Common myeloid progenitor, CD34-positive (primary cell): ENCODE measurements around the gene ABHD5.
"Not testable (repeated sequence)": the region's sequence is repeated elsewhere in the genome, so short reads cannot be mapped to it uniquely, and the experiment has no call there.

Source experiments
- CTCF ChIA-PET: fragments of 350-600 bp; sonication (Branson Sonifier 250); formaldehyde crosslinking; loops from one replicate; lab custom pipeline; 2021; ENCODE audit warnings: antibody characterized with exemption; lab: Charles Lee
- POLR2A ChIA-PET: fragments of 350-600 bp; sonication (Branson Sonifier 250); formaldehyde crosslinking; loops from one replicate; lab custom pipeline; 2021; ENCODE audit warnings: antibody characterized with exemption; lab: Charles Lee
- DNase-seq, 3 donors: peaks; one replicate each; pipeline versions ENCODE4 v3.0.0 to v3.0.0-alpha.2; 2013
- H3K27ac ChIP-seq, 2 experiments: 1 replicate in 1 of 2; 2 replicates in 1 of 2; pipeline ENCODE4 v1.7.0; 2013; ENCODE audit warnings: inconsistent platforms in 2 of 2, low read length in 2 of 2, mild to moderate bottlenecking in 2 of 2, low read depth in 1 of 2, moderate library complexity in 1 of 2; ENCODE audit not compliant: severe bottlenecking in 2 of 2, insufficient read depth in 1 of 2, poor library complexity in 1 of 2
- H3K27me3 ChIP-seq, 5 experiments: replicated peaks in 2 of 5; 1 replicate in 3 of 5; 2 replicates in 2 of 5; pipeline versions ENCODE4 v1.6.1 to v1.7.0; 2013; ENCODE audit warnings: low read length in 4 of 5, mild to moderate bottlenecking in 2 of 5, moderate library complexity in 2 of 5, inconsistent platforms in 1 of 5; ENCODE audit not compliant: insufficient read depth in 5 of 5, control insufficient read depth in 4 of 5
- H3K36me3 ChIP-seq, 4 experiments: 1 replicate in 2 of 4; 2 replicates in 2 of 4; pipeline versions ENCODE4 v1.6.1 to v1.7.0; 2013; ENCODE audit warnings: low read length in 3 of 4, control low read depth in 1 of 4, mild to moderate bottlenecking in 1 of 4; ENCODE audit not compliant: control insufficient read depth in 4 of 4, insufficient read depth in 4 of 4
- H3K4me1 ChIP-seq, 4 experiments: 1 replicate in 3 of 4; 2 replicates in 1 of 4; pipeline versions ENCODE4 v1.6.1 to v1.7.1; 2013; ENCODE audit warnings: low read length in 3 of 4, mild to moderate bottlenecking in 3 of 4, control low read depth in 1 of 4, inconsistent platforms in 1 of 4, moderate library complexity in 1 of 4; ENCODE audit not compliant: control insufficient read depth in 4 of 4, insufficient read depth in 4 of 4; ENCODE audit errors: control extremely low read depth in 1 of 4
- H3K4me3 ChIP-seq, 7 experiments: 1 replicate in 4 of 7; 2 replicates in 3 of 7; pipeline versions ENCODE4 v1.5.1 to v1.7.0; 2013; ENCODE audit warnings: mild to moderate bottlenecking in 7 of 7, low read length in 6 of 7, moderate library complexity in 6 of 7, inconsistent platforms in 2 of 7, low read depth in 2 of 7, control low read depth in 1 of 7; ENCODE audit not compliant: insufficient read depth in 4 of 7, control insufficient read depth in 1 of 7; ENCODE audit errors: extremely low read depth in 1 of 7
- H3K9me3 ChIP-seq, 5 experiments: 1 replicate in 4 of 5; 2 replicates in 1 of 5; pipeline versions ENCODE4 v1.6.1 to v1.7.1; 2013; ENCODE audit warnings: low read length in 4 of 5, mild to moderate bottlenecking in 2 of 5, inconsistent platforms in 1 of 5, low read depth in 1 of 5, moderate library complexity in 1 of 5; ENCODE audit not compliant: control insufficient read depth in 4 of 5, insufficient read depth in 2 of 5; ENCODE audit errors: control extremely low read depth in 1 of 5
- WGBS: methylation state at CpG from one replicate; pipeline ENCODE4 v1.1.5; 2013; ENCODE audit not compliant: insufficient coverage; 5-methylcytosine and 5-hydroxymethylcytosine counted together

Gene ABHD5

DNA sequence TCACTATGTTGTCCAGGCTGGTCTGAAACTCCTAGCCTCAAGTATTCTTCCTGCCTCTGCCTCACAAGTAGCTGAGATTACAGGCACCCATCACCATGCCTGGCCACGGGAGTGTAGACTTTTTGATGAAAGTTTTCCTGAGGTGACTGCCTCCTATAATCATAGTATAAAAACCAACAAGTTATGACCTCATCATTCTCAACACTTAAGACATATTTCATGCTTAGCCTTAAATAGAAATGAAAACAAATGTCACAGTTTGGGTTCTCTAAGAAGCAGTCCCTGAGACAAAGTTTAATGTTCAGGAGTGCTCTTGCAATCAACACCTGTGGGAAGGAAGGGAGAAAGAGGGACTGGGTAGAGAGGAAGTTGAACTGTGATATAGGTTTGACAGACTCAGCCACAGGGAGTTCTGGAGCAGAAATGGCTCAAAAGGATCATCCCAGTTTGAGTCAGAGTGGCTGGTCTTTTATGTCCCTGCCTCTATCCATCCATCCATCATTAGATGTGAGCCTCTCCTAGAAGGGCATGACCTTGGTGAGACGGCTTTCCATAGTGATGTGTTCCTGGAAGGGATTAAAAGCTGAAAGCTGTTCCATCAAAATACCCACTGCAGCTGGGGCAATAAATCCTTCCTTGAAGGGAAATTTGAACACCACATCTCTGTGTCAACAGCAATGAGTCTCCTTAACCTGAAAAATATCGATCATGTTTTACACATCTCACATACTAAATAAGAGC is 16.2 kb upstream of the ABHD5 start:
- ChIA-PET CTCF (no interaction called here), POLR2A (no interaction called here)

GRCh38 chr3:43675593-43675992 is 15.1 kb upstream of the ABHD5 start:
- no peak overlapping the region for H3K4me3 ChIP-seq
- H3K36me3 ChIP-seq: no peaks in the 10 kb centered on the region
- no peaks in the 10 kb centered on the region for H3K27me3 ChIP-seq
- peaks cover 0 to 4% (median 0%) of the 10 kb centered on the region in 4 experiments for H3K4me1 ChIP-seq
- peaks cover 0 to 4% (median 0%) of the 10 kb centered on the region in 5 experiments for H3K9me3 ChIP-seq
- CTCF ChIA-PET: no interaction called here
- no peak for DNase-seq
- POLR2A ChIA-PET: interaction anchor here (0.5 kb wide), 1 partner anchor 647 kb away, joined by 6 read pairs; no protein-coding TSS in a partner anchor
- no peak overlapping the region for H3K27ac ChIP-seq

More for the DNA sequence above, 16.2 kb upstream of the ABHD5 start:
- no peak overlapping the region for H3K27ac ChIP-seq
- no peak overlapping the region for H3K4me3 ChIP-seq
- no peaks in the 10 kb centered on the region for H3K36me3 ChIP-seq
- no peaks in the 10 kb centered on the region for H3K27me3 ChIP-seq
- peaks cover 0 to 4% (median 0%) of the 10 kb centered on the region in 4 experiments for H3K4me1 ChIP-seq
- WGBS: 100% methylated on average over 1 of the region's 3 CpGs
- peaks cover 0 to 4% (median 0%) of the 10 kb centered on the region in 5 experiments for H3K9me3 ChIP-seq
- no peak for DNase-seq

GRCh38 chr3:43676441-43676840 is 14.3 kb upstream of the ABHD5 start:
- Histone ChIP-seq H3K4me3 (no peak overlapping the region), H3K4me1 (peaks cover 0 to 4% (median 0%) of the 10 kb centered on the region in 4 experiments), H3K27me3 (no peaks in the 10 kb centered on the region), H3K36me3 (no peaks in the 10 kb centered on the region), H3K27ac (no peak overlapping the region), H3K9me3 (peaks cover 0 to 4% (median 0%) of the 10 kb centered on the region in 5 experiments)
- DNase-seq: no peak
- POLR2A ChIA-PET: interaction anchor here (0.5 kb wide), 1 partner anchor 646 kb away, joined by 6 read pairs; no protein-coding TSS in a partner anchor
- WGBS: 57% methylated on average over 1 of the region's 1 CpG
- CTCF ChIA-PET: no interaction called here

- WGBS: 93% methylated on average over 5 of the region's 8 CpGs
- peak overlapping the region in 1 of 2 experiments; percentile 63 for H3K27ac ChIP-seq
- POLR2A ChIA-PET, H3K9me3 ChIP-seq, H3K27me3 ChIP-seq, H3K4me1 ChIP-seq, H3K4me3 ChIP-seq, CTCF ChIA-PET, H3K36me3 ChIP-seq: not testable (repeated sequence)
- DNase-seq: peak in 1 of 3 donors; percentile 48
Measured at GRCh38 chr3:43678375-43678774, 12.4 kb upstream of the ABHD5 start.

DNA sequence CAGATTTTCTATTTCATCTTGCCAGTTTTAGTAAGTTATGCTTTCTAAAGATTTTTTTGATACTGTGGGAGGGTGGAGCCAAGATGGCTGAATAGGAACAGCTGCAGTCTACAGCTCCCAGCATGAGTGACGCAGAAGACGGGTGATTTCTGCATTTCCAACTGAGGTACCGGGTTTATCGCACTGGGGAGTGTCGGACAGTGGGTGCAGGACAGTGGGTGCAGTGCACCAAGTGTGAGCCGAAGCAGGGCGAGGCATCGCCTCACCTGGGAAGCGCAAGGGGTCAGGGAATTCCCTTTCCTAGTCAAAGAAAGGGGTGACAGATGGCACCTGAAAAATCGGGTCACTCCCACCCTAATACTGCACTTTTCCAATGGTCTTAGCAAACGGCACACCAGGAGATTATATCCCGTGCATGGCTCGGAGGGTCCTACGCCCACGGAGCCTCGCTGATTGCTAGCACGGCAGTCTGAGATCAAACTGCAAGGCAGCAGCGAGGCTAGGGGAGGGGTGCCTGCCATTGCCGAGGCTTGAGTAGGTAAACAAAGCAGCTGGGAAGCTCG is 11.8 kb upstream of the ABHD5 start:
- POLR2A ChIA-PET, H3K4me3 ChIP-seq, H3K36me3 ChIP-seq, H3K4me1 ChIP-seq, DNase-seq, CTCF ChIA-PET, H3K9me3 ChIP-seq, H3K27me3 ChIP-seq: not testable (repeated sequence)
- WGBS: 98% methylated on average over 14 of the region's 20 CpGs
- peak overlapping the region in 1 of 2 experiments; percentile 63 for H3K27ac ChIP-seq

- POLR2A ChIA-PET, H3K9me3 ChIP-seq, DNase-seq, CTCF ChIA-PET, H3K4me1 ChIP-seq, H3K27me3 ChIP-seq, H3K4me3 ChIP-seq, H3K27ac ChIP-seq, H3K36me3 ChIP-seq: not testable (repeated sequence)
- WGBS: no CpG with 5 or more reads among the region's 4 CpGs
Measured at GRCh38 chr3:43680857-43681256, 9.9 kb upstream of the ABHD5 start.

GRCh38 chr3:43684944-43685343 is 5.8 kb upstream of the ABHD5 start:
- Histone ChIP-seq H3K9me3 (no peaks in the 10 kb centered on the region), H3K4me3 (no peak overlapping the region), H3K36me3 (no peaks in the 10 kb centered on the region), H3K27me3 (no peaks in the 10 kb centered on the region), H3K27ac (no peak overlapping the region), H3K4me1 (peaks cover 0 to 2% (median 0%) of the 10 kb centered on the region in 4 experiments)
- ChIA-PET POLR2A (no interaction called here), CTCF (no interaction called here)
- DNase-seq: no peak
- no CpG with 5 or more reads among the region's 3 CpGs for WGBS
